Islet of Langerhans (tissue), 1 donor: ENCODE measurements around the gene SLC6A12.
A peak's percentile ranks its signal among the peaks of the same experiment; 100 is the strongest.

Source experiments
- FAIRE-seq: peaks from one replicate; lab custom pipeline; 2011; peaks lifted over from hg19 to GRCh38; lab: Jason Lieb, UNC

The SLC6A12 gene

DNA sequence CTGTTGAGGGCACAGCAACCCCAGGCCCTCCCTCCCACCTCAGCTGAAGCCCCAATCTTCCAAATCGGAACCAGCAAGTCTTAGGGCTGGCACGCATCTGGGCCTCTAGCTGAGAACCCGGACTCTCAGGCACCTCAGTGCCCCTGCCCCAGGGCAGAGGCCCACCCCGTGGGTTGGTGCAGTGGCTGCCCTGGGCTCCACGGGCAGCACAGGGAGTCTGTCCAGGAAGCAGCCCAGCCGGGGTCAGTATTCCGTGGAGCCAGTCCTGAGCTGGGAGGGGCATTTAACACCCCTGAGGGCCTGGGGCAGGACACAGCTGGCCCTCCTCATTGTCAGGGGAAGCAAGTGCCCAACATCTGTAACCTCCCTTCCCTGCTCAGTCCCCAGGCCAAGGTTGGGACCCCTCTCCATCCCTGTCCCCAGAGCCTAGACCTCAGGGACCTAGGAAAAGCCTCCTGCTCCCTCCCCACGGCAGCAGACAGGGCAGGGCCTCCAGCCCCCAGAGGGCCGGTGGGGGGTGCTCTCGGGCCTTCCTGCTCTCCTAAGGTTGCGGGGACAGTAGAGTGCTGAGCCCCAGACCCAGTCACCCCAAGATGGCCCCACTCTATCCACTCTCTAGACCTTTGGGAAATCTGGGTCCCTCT, 36.5 kb downstream of the SLC6A12 start:
- FAIRE-seq, result no peak

DNA sequence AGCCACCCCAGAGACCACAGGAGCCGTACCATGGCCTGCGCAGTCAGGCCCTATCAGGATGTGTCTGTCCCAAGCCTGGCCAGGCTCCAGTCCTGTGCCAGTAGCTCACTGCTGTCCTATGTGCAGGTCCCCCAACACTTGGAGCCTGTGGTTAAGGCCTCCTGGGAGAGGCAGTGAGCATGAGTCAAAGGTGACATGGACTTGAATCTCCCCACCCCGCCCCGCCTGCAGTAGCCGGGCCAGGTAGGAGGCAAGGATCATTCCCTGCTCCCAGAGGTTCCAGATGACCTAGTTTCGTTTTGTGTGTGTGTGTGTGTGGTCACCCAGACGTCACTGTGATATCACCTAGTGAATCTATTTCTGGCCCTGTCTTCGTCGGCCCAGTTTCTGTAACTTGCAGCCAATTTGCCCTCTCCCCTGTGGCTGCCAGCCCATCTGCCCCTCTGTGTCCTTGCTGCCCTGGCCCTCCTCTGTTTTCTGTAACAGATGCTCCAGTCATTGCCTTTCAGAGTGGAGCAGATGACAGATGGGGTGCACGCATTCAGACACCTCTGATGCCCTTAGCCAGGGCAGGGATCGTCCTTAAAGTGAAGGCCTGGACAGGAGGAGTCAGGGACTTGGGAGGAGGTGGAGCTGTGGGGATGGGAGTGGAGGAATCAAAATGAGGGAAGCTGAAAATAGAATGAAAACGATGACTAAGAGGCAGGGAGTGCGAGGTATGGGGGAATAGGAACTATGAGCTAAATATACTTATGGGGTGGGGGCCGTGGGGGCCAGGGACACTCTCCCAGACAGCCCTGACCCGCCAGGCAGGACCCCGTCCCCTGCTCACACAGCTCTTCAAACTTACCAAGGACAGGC, 37.4 kb downstream of the SLC6A12 start:
- peak; percentile 51 for FAIRE-seq

DNA sequence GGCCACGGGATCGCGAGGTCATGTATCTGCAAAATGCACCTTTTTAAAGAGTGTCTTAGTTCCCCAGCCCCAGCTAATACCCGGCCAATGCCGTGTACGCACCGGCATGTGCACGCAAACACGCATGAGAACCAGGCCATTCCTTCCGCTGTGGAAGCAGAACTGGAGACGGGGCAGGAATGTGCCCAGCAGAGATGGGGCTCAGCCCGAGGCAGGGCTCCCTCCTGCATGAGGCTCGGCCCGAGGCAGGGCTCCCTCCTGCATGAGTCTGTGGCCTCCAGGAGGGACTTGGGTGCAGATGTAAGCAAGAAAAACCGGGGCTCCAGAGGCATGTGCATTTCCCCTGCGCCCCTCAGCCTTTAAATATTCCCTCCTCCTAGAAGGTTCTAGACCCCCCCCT, 38.2 kb downstream of the SLC6A12 start:
- no peak for FAIRE-seq

GRCh38 chr12:175250-175649, 38.7 kb downstream of the SLC6A12 start:
- no peak for FAIRE-seq

GRCh38 chr12:174596-174995, 39.4 kb downstream of the SLC6A12 start:
- no peak for FAIRE-seq

DNA sequence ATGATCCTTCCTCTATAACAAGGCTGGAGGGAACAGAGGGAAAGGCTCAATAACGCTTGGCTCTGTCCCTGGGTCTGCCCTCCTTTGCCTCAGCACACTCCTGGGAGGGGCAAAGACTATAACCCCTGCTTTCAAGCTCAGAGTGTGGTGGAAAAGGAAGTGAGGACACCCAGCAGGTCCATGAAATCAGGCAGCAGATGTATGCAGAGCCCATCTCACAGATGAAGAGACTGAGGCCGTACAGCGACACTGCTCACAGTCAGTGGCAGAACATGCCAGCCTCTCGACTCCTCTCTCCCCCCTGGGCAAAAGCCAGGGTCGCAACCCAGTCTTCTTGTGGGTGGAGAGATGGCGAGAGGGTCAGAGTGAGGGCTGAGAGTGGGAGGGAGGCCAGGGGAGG, 39.8 kb downstream of the SLC6A12 start:
- no peak for FAIRE-seq

- FAIRE-seq, result no peak
Observed at GRCh38 chr12:172732-173161, 41.2 kb downstream of the SLC6A12 start.

- FAIRE-seq, result no peak
Observed at GRCh38 chr12:171743-172676, 41.9 kb downstream of the SLC6A12 start.

DNA sequence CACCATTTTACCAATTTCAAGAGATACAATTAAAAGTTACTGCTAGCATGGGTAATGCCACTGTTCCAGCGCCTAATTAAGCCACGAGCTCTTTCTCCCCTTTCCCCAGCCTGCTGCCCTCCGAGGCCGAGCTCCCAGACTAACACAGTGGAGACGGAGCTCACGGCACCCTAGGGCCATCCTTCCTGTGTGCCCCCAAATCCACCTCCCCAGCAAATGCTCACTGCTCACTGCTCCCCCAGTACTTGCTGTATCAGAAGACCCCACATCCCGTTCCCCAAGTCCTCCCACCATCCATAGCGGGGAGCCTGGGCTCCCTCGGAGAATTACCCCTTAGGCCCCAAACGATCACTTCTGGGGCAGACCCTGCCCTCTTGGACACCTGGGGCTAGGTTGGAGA, 42.7 kb downstream of the SLC6A12 start:
- no peak for FAIRE-seq

GRCh38 chr12:170371-171225, 43.4 kb downstream of the SLC6A12 start:
- FAIRE-seq, result no peak

- FAIRE-seq, result no peak
Observed at GRCh38 chr12:169528-170370, 44.2 kb downstream of the SLC6A12 start.

DNA sequence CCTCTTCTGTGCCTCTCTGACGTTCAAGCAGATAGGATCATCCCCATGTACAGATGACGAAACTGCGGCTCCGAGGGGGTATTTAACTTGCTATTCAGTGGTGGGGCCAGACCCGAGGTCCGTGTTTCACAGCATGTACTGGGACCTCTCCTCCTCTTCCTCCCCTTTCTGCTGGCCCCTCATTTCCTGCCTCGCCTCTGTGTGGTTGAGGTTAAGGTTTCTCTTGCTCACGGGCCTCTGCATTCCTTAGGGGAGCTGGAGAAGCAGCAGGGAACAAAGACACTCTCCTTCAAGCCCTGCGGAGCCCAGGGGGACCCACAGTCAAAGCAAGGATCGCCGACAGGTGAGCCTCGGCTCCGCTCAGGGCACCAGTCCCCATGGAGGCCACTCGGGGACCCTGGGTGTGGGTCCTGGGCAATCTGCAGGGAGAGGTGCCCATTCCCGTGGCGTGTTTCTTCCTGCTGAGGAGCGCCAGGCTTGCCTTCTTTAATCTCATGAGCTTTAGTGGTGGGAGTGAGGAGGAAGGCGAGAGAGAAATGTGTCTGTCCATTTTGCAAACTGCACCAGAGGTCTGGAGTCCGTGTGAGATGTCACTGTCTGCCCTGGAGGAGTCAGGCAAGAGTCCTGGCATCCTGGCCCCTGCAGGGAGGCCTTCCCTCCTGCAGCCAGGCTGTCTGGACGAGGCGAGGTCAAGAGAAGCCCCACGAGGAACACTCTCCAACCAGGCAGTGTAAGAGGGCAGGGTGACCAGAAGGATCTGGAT, 45.0 kb downstream of the SLC6A12 start:
- no peak for FAIRE-seq

DNA sequence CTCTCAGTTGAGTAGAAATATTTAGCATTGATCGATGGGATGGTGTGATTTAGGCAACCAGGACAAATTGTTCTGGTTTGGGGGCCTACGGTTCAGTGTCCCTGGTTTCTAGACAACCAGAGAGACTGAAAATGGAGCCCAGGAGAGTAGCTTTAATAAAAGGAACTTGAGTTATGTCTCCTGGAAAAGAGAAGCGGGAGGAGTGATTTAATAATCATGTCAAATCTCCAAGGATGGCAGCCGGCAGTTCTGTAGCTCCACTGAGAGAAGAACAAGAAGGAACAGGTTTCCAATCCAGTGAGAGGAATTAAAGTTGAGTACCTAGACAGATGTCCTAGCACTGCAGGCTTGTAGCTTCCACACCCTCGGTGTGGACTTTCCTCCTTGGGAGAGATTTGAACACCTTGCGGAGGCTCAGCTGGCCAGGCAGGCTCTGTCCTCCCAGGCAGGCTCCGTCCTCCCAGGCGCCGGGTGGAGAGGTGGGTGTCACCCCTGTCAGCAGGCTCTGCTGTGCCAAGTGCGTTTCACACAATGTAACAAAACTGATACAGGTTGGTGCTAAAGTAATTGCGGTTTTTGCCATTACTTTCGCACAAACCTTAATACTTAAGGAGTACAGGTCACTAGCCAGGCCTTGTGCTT, 45.9 kb downstream of the SLC6A12 start:
- no peak for FAIRE-seq

- FAIRE-seq, result no peak
Observed at GRCh38 chr12:166425-167075, 47.4 kb downstream of the SLC6A12 start.

DNA sequence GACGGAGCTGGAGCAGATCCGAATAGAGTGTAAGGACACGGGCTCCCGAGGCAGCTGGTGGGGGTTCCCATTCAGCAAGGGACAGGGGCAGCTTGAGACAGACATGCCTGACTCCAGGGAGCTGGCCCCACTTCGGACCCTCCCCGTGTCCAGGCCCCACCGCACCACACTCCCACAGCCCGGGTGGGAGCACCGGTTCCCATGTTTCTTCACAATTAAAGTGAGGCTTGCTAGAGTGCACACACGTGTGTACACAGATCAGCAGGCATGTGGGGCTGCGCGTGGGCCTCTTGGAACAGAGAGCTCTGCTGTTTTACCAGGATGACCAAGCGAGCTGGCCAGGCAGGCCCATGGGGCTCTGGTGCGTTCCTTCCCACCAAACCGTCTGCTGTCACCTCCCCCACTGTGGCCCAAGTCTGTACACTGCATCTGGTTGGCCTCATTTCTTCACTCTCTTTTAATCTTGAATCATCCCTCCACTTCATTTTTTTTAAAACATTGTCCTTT, 48.0 kb downstream of the SLC6A12 start:
- FAIRE-seq, result no peak

- no peak for FAIRE-seq
Observed at GRCh38 chr12:164207-164606, 49.8 kb downstream of the SLC6A12 start.

GRCh38 chr12:163406-163986, 50.5 kb downstream of the SLC6A12 start:
- no peak for FAIRE-seq
